Muscle layer of duodenum (tissue), 2 donors: ENCODE data around the gene TCEA3.
A peak's percentile ranks its signal among the peaks of the same experiment; 100 is the strongest.

ENCODE experiments used
- H3K27ac ChIP-seq: one replicate; pipeline ENCODE4 v1.7.0; 2013; ENCODE audit warnings: mild to moderate bottlenecking, low read length
- H3K27me3 ChIP-seq: one replicate; pipeline ENCODE4 v1.7.0; 2013; ENCODE audit warnings: low read depth, mild to moderate bottlenecking, control low read depth, low read length
- H3K36me3 ChIP-seq, 2 donors: one replicate each; pipeline ENCODE4 v1.7.0; 2013; ENCODE audit warnings: low read length in 2 of 2, control low read depth in 1 of 2, mild to moderate bottlenecking in 1 of 2; ENCODE audit not compliant: insufficient read depth in 2 of 2, control insufficient read depth in 1 of 2
- H3K4me1 ChIP-seq, 2 donors: one replicate each; pipeline ENCODE4 v1.7.0; 2013; ENCODE audit warnings: low read length in 2 of 2, mild to moderate bottlenecking in 2 of 2, control low read depth in 1 of 2, moderate library complexity in 1 of 2; ENCODE audit not compliant: insufficient read depth in 2 of 2, control insufficient read depth in 1 of 2
- H3K4me3 ChIP-seq, 2 donors: one replicate each; pipeline ENCODE4 v1.7.0; 2013; ENCODE audit warnings: low read length in 2 of 2, low read depth in 1 of 2, mild to moderate bottlenecking in 1 of 2
- H3K9me3 ChIP-seq, 2 donors: one replicate each; pipeline ENCODE4 v1.7.0; 2013; ENCODE audit warnings: low read length in 2 of 2, control low read depth in 1 of 2, mild to moderate bottlenecking in 1 of 2; ENCODE audit not compliant: control insufficient read depth in 1 of 2
- donor health status: healthy.

TCEA3 gene

DNA sequence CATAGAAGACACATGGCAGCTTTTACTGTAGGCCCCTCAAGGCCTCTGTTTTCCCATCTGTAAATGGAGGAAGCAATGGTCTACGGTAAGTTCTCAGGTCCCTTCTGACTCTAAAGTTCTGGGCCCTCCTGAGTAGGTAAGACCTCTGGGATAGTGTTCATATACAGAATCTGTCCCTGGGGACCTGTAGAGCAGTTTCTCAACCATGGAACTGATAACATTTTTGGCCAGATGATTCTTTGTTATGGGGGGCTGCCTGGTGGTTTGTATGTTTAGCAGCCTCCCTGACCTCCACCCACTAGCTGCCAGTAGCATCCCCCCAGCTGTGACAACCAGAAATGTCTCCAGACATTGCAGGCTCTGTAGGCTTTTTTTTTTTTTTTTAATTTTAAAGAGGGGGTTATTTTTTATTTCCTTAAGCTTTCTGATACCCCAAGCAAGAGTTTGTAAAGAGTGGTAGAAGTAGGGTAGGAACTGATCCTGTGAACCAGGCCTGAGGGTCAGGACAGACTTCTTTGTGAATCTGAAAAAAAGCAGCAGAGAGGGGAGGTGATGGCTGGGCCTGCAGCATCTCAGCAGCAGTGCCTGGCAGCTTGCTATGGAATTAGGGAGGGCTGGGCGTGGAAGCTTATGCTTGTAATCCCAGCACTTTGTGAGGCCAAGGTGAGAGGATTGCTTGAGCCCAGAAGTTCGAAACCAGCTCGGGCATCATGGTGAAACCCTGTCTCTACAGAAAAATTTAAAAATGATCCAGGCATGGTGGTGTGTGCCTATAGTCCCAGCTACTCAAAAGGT, 20.2 kb upstream of the TCEA3 start:
- Histone ChIP-seq H3K4me1 (no peaks in the 10 kb centered on the region), H3K36me3 (peaks cover 0 to 33% of the 10 kb centered on the region in 2 donors), H3K4me3 (no peak overlapping the region), H3K27me3 (no peaks in the 10 kb centered on the region), H3K27ac (peak overlapping the region; percentile 60), H3K9me3 (no peaks in the 10 kb centered on the region)

GRCh38 chr1:23444104-23444533, 19.6 kb upstream of the TCEA3 start:
- H3K4me1 ChIP-seq: no peaks in the 10 kb centered on the region

DNA sequence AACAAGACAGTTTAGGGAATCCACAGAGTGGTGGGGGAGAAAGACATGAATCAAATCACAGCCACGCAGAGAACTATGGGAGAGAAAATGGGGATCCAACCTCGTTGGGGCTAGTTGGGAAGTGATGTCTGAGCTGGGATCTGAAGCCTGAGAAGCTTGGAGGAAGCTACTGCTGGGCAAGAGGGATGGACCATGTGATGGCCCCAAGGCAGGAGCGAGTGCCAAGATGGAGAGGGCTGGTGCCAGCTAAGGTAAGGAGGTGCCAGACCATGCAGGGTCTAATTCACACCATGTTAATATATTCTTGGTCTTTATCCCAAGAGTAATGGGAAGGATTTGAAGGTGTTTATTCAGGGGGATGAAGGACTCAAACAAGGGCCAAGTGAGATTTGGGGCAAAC, 18.2 kb upstream of the TCEA3 start:
- H3K36me3 ChIP-seq: peaks cover 10 to 29% of the 10 kb centered on the region in 2 donors
- H3K27me3 ChIP-seq: no peaks in the 10 kb centered on the region
- no peak overlapping the region for H3K4me3 ChIP-seq
- H3K4me1 ChIP-seq: no peaks in the 10 kb centered on the region
- H3K27ac ChIP-seq: no peak overlapping the region
- H3K9me3 ChIP-seq: no peaks in the 10 kb centered on the region

More at GRCh38 chr1:23444104-23444533, 19.6 kb upstream of the TCEA3 start:
- H3K27ac ChIP-seq: peak overlapping the region; percentile 60
- no peaks in the 10 kb centered on the region for H3K27me3 ChIP-seq
- H3K9me3 ChIP-seq: no peaks in the 10 kb centered on the region
- peaks cover 0 to 34% of the 10 kb centered on the region in 2 donors for H3K36me3 ChIP-seq
- no peak overlapping the region for H3K4me3 ChIP-seq

DNA sequence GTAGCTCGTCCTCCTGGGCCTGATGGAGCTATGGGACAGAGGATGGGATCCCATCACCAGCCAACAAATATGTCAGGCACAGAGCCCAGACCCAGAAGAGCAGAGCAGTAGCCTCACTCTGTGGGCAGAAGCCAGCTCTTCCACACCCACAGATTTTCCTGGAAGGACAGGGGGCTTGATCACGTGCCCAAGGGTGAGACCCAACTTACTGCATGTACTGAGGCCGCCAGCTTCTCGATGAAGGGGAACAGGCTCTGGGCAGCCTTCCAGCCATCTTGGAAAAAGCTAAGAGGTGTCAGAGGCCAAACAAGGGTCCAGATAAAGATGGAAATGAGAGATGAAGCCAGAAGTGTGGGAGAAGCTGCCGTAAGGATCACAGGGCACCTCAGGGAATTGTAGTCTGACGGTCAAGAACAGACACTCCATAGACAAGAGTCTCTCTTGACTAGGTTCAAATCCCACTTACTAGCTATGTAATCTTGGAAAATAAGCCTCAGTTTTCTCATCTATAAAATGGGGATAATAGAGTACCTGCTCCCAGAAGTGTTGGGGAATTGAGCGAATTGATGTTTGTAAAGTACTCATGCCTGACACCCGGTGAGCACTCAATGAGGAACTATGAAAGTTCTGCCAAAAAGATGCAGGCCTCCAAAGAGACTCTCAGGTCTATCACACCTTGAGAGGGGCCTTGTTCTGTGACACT, 17.0 kb upstream of the TCEA3 start:
- peaks cover 10 to 28% of the 10 kb centered on the region in 2 donors for H3K36me3 ChIP-seq
- H3K4me1 ChIP-seq: no peaks in the 10 kb centered on the region
- H3K9me3 ChIP-seq: no peaks in the 10 kb centered on the region
- no peak overlapping the region for H3K4me3 ChIP-seq
- H3K27me3 ChIP-seq: no peaks in the 10 kb centered on the region
- no peak overlapping the region for H3K27ac ChIP-seq

GRCh38 chr1:23438545-23438944, 14.0 kb upstream of the TCEA3 start:
- Histone ChIP-seq H3K27ac (no peak overlapping the region), H3K36me3 (peaks cover 10 to 55% of the 10 kb centered on the region in 2 donors), H3K4me3 (no peak overlapping the region), H3K9me3 (no peaks in the 10 kb centered on the region), H3K4me1 (no peaks in the 10 kb centered on the region), H3K27me3 (no peaks in the 10 kb centered on the region)

GRCh38 chr1:23437355-23437664, 12.8 kb upstream of the TCEA3 start:
- Histone ChIP-seq H3K27me3 (no peaks in the 10 kb centered on the region), H3K36me3 (peaks cover 16 to 63% of the 10 kb centered on the region in 2 donors), H3K4me1 (no peaks in the 10 kb centered on the region), H3K9me3 (no peaks in the 10 kb centered on the region), H3K27ac (no peak overlapping the region), H3K4me3 (no peak overlapping the region)

DNA sequence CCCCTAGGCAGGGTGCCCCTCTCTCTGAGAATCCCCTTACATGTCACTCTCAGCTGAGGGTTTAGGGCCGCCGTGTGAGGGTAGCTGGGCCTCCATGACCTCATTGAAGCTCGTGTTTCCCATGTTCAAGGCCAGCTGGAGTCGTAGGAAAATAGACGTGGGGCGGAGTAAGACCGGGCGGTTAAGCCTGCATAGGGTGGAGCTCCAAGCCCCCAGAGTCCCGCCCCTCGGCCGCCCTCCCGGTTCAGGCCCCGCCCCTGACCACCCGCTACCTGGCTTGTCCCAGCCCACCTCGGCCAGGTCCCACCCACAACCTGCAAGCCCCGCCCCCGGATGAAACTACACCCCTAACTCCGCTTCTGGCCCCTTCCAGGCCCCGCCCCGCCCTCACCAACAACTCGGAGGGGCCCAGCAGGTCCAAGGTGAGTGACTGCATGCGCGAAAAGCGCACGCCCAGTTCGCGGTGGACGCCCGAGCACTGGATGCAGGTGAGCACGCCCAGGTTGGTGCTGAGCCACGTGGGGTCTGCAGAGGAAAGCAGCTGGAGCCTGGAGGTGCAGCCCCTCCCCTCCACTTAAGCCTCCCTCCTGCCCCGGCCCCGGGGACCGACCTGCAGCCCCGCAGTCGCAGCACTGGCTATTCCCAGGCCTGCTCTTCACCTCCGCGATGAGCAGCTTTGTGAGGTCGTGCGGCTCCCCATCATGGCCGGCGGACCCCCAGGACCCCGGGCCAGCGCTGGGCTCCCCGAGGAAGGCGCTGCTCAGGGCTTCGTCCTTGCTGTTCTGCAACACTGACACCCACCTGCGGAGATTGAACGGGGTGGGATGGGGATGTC, 12.2 kb upstream of the TCEA3 start:
- peaks cover 16 to 62% of the 10 kb centered on the region in 2 donors for H3K36me3 ChIP-seq
- H3K27me3 ChIP-seq: no peaks in the 10 kb centered on the region

GRCh38 chr1:23434260-23434775, 9.8 kb upstream of the TCEA3 start:
- H3K36me3 ChIP-seq: peaks cover 19 to 72% of the 10 kb centered on the region in 2 donors

More for the DNA sequence above, 12.2 kb upstream of the TCEA3 start:
- Histone ChIP-seq H3K4me3 (no peak overlapping the region), H3K27ac (no peak overlapping the region), H3K4me1 (no peaks in the 10 kb centered on the region), H3K9me3 (no peaks in the 10 kb centered on the region)

DNA sequence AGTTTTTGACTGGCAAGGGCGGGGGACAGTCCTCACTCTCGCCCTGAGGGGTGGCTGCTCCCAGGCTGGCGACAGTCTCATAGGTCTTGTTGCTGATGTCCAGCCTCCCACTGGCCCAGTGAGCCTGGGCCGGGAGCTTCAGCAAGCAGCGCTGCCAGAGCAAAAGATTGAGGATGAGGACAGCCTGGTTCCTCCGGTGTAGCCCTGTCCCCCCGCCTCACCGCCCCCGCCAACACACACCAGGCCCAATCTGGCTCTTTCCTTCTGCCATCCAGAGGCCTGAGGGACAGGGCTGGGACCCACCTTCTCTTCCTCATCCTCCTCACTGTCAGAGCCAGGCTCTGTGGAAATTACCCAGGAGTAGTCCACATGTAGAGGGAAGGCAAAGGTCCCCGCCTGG, 8.6 kb upstream of the TCEA3 start:
- Histone ChIP-seq H3K9me3 (no peaks in the 10 kb centered on the region), H3K27ac (no peak overlapping the region), H3K27me3 (no peaks in the 10 kb centered on the region), H3K4me3 (no peak overlapping the region), H3K36me3 (peaks cover 13 to 80% of the 10 kb centered on the region in 2 donors), H3K4me1 (no peaks in the 10 kb centered on the region)

More at GRCh38 chr1:23434260-23434775, 9.8 kb upstream of the TCEA3 start:
- Histone ChIP-seq H3K27ac (no peak overlapping the region), H3K9me3 (no peaks in the 10 kb centered on the region), H3K4me3 (no peak overlapping the region), H3K27me3 (no peaks in the 10 kb centered on the region), H3K4me1 (no peaks in the 10 kb centered on the region)

GRCh38 chr1:23431431-23431830, 6.9 kb upstream of the TCEA3 start:
- no peaks in the 10 kb centered on the region for H3K27me3 ChIP-seq
- peaks cover 11 to 82% of the 10 kb centered on the region in 2 donors for H3K36me3 ChIP-seq
- no peak overlapping the region for H3K4me3 ChIP-seq
- H3K4me1 ChIP-seq: no peaks in the 10 kb centered on the region
- no peak overlapping the region for H3K27ac ChIP-seq
- H3K9me3 ChIP-seq: no peaks in the 10 kb centered on the region

DNA sequence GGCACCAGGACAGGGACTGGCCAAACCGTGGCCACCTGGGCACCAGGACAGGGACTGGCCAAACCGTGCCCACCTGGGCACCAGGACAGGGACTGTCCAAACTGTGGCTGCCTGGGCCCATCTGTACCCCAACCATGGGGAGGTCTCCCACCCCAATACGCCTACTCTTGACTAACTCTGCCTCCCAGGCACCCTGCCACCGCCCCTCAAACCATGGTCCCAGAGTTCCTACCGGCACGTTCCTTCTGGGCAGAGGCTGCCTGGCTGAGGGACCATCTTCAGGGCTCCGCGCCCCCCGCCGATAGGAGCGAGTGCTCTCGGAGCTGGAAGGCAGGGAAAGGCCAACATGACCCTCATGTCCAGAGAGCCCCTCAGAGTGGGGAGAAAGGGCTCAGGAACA, 6.3 kb upstream of the TCEA3 start:
- H3K27ac ChIP-seq: no peak overlapping the region
- H3K4me3 ChIP-seq: no peak overlapping the region
- no peaks in the 10 kb centered on the region for H3K9me3 ChIP-seq
- H3K4me1 ChIP-seq: no peaks in the 10 kb centered on the region
- peaks cover 11 to 76% of the 10 kb centered on the region in 2 donors for H3K36me3 ChIP-seq
- no peaks in the 10 kb centered on the region for H3K27me3 ChIP-seq
